Measurements from ENCODE around the gene APOL5.

APOL5 gene

GRCh38 chr22:35754761-35755160 is 37.1 kb downstream of the APOL5 start:
- TF ChIP-seq CTCF (conservative IDR thresholded peaks at IDR 0.05; ENCODE audit: low read depth): no peak
- CTCF ChIA-PET: no interaction called here
- DNase-seq (ENCODE audit: low spot score): no peak
- no peak overlapping the region for H3K27ac ChIP-seq
- POLR2A ChIA-PET (ENCODE audit: low non-redundant PET): no interaction called here

GRCh38 chr22:35756722-35757121 is 39.0 kb downstream of the APOL5 start:
- H3K27ac ChIP-seq: no peak overlapping the region
- no peak for DNase-seq (ENCODE audit: low spot score)
- no peak for TF ChIP-seq CTCF (conservative IDR thresholded peaks at IDR 0.05; ENCODE audit: low read depth)
- CTCF ChIA-PET: interaction anchor here (0.6 kb wide), 1 partner anchor 309 kb away, joined by 6 read pairs; no protein-coding TSS in a partner anchor
- POLR2A ChIA-PET (ENCODE audit: low non-redundant PET): no interaction called here

- ChIA-PET CTCF (no interaction called here), POLR2A (ENCODE audit: low non-redundant PET) (no interaction called here)
- H3K27ac ChIP-seq: no peak overlapping the region
These were observed 40.7 kb downstream of the APOL5 start for GRCh38 chr22:35758394-35758793.

GRCh38 chr22:35761037-35761436 is 43.4 kb downstream of the APOL5 start:
- no peak for DNase-seq (ENCODE audit: low spot score)
- 0 out of 2 replicates have a peak, but pooled peaks have one; percentile 25 for TF ChIP-seq CTCF (conservative IDR thresholded peaks at IDR 0.05; ENCODE audit: low read depth)
- no peak overlapping the region for H3K27ac ChIP-seq
- ChIA-PET POLR2A (ENCODE audit: low non-redundant PET) (no interaction called here), CTCF (interaction anchor here (0.6 kb wide), 1 partner anchor 322 kb away, joined by 5 read pairs; no protein-coding TSS in a partner anchor)

More at GRCh38 chr22:35758394-35758793, 40.7 kb downstream of the APOL5 start:
- TF ChIP-seq CTCF (conservative IDR thresholded peaks at IDR 0.05; ENCODE audit: low read depth): no peak
- DNase-seq (ENCODE audit: low spot score): no peak

GRCh38 chr22:35766654-35767580 is 49.2 kb downstream of the APOL5 start:
- CTCF ChIA-PET: no interaction called here
- H3K27ac ChIP-seq: no peak overlapping the region
- no peak for DNase-seq (ENCODE audit: low spot score)
- POLR2A ChIA-PET (ENCODE audit: low non-redundant PET): no interaction called here
- TF ChIP-seq CTCF (conservative IDR thresholded peaks at IDR 0.05; ENCODE audit: low read depth): no peak

GRCh38 chr22:35769974-35770373 is 52.3 kb downstream of the APOL5 start:
- CTCF ChIA-PET: no interaction called here

More at GRCh38 chr22:35769974-35770373, 52.3 kb downstream of the APOL5 start:
- POLR2A ChIA-PET (ENCODE audit: low non-redundant PET): no interaction called here
- no peak overlapping the region for H3K27ac ChIP-seq
- no peak for TF ChIP-seq CTCF (conservative IDR thresholded peaks at IDR 0.05; ENCODE audit: low read depth)
- DNase-seq (ENCODE audit: low spot score): no peak
